GM12878 (cell line): ENCODE measurements around the gene CSF3. TPM values are rescaled to one million over a fixed set of nuclear protein-coding genes. Genes with fewer than 3 reads are reported as not detected.

Experiments
- ATAC-seq: fragments of 200-7000 bp; cut with Tn5 transposase; 3 replicates; pipeline ENCODE4 v1.9.1; 2020; ENCODE audit warnings: mild to moderate bottlenecking, moderate library complexity
- BruUV-seq: library from RNA; stranded (reverse); fragments of 400-500 nt; replicated peaks from 2 replicates; lab custom pipeline; 2021; lab: Mats Ljungman, UMichigan
- CTCF ChIA-PET: fragments of 300-600 bp; sonication (Branson Sonifier 250); formaldehyde crosslinking; extraction: SDS; loops from one replicate; lab custom pipeline; 2021; ENCODE audit warnings: inconsistent platforms; lab: Yijun Ruan, JAX
- POLR2A ChIA-PET: fragments of 350-600 bp; formaldehyde crosslinking; extraction: SDS; loops from one replicate; lab custom pipeline; 2021; ENCODE audit warnings: inconsistent platforms; lab: Charles Lee
- RAD21 ChIA-PET: fragments of 300-600 bp; sonication (Branson Sonifier 250); formaldehyde crosslinking; loops from one replicate; lab custom pipeline; 2023; ENCODE audit warnings: antibody characterized with exemption; ENCODE audit not compliant: unreplicated experiment; lab: Charles Lee
- SMC1A ChIA-PET: fragments of 300-600 bp; sonication (Branson Sonifier 250); formaldehyde crosslinking; loops from one replicate; lab custom pipeline; 2023; ENCODE audit not compliant: unreplicated experiment, uncharacterized antibody; lab: Charles Lee
- DNase-seq: peaks from one replicate; pipeline ENCODE4 v3.0.0-alpha.2; 2011; ENCODE audit warnings: low read depth, low spot score
- FAIRE-seq: peaks from 3 replicates; lab custom pipeline; 2011; peaks lifted over from hg19 to GRCh38; lab: Jason Lieb, UNC
- H2AFZ ChIP-seq: 2 replicates; pipeline ENCODE4 v1.6.0; 2011; ENCODE audit warnings: low read depth, low read length, control low read depth; ENCODE audit not compliant: control insufficient read depth
- H3K27ac ChIP-seq: 2 replicates; pipeline ENCODE4 v1.5.1; 2011; ENCODE audit warnings: control low read depth; ENCODE audit not compliant: control insufficient read depth, insufficient read depth
- H3K27me3 ChIP-seq, 2 experiments: replicated peaks in 1 of 2; 2 replicates each; pipeline versions ENCODE4 v1.6.0 to v1.6.1; 2011; ENCODE audit warnings: low read length in 1 of 2; ENCODE audit not compliant: control insufficient read depth in 2 of 2, insufficient read depth in 2 of 2
- H3K36me3 ChIP-seq, 2 experiments: 2 replicates each; pipeline ENCODE4 v1.5.1; 2011; ENCODE audit warnings: low read length in 1 of 2; ENCODE audit not compliant: control insufficient read depth in 2 of 2, insufficient read depth in 2 of 2
- H3K4me1 ChIP-seq: 2 replicates; pipeline ENCODE4 v1.6.1; 2011; ENCODE audit warnings: mild to moderate bottlenecking, low read length, moderate library complexity, mixed read lengths; ENCODE audit not compliant: control insufficient read depth, insufficient read depth
- H3K4me2 ChIP-seq: 2 replicates; pipeline ENCODE4 v1.6.0; 2011; ENCODE audit warnings: control low read depth; ENCODE audit not compliant: control insufficient read depth, insufficient read depth
- H3K4me3 ChIP-seq: fragments of 200-600 bp; sonication (generic); 2 replicates; pipeline ENCODE4 v1.5.1; 2016
- H3K79me2 ChIP-seq: 2 replicates; pipeline ENCODE4 v1.6.0; 2011; ENCODE audit warnings: low read length; ENCODE audit not compliant: control insufficient read depth, insufficient read depth
- H3K9ac ChIP-seq: 2 replicates; pipeline ENCODE4 v1.8.0; 2011; ENCODE audit warnings: low read length, control low read depth, mixed read lengths; ENCODE audit not compliant: control insufficient read depth, insufficient read depth
- H3K9me3 ChIP-seq: replicated peaks from 3 replicates; pipeline ENCODE4 v1.5.1; 2011; ENCODE audit warnings: mild to moderate bottlenecking, low read length; ENCODE audit not compliant: control insufficient read depth, insufficient read depth
- H4K20me1 ChIP-seq: 2 replicates; pipeline ENCODE4 v1.6.0; 2011; ENCODE audit not compliant: control insufficient read depth, insufficient read depth
- EGR1 ChIP-seq, 2 experiments: IDR thresholded peaks; 1 replicate in 1 of 2; 2 replicates in 1 of 2; pipeline ENCODE4 v1.6.1; 2011 to 2012; ENCODE audit warnings: low read depth in 2 of 2, low read length in 2 of 2, borderline replicate concordance in 1 of 2, mild to moderate bottlenecking in 1 of 2, moderate library complexity in 1 of 2
- HDGF ChIP-seq: fragments of 450-650 bp; IDR thresholded peaks from 2 replicates; pipeline ENCODE4 v1.6.1; 2016; ENCODE audit warnings: antibody characterized with exemption
- MXI1 ChIP-seq: fragments of 150-350 bp; IDR thresholded peaks from 2 replicates; pipeline ENCODE4 v1.6.1; 2011; ENCODE audit warnings: low read depth, mild to moderate bottlenecking, inconsistent platforms, low read length, improper control_type of control experiment
- STAT1 ChIP-seq: fragments of 450-650 bp; conservative IDR thresholded peaks from 2 replicates; pipeline ENCODE4 v1.6.1; 2014; ENCODE audit warnings: antibody characterized with exemption, mild to moderate bottlenecking
- WGBS: methylation state at CpG from one replicate; pipeline ENCODE4 v1.1.6; 2016; ENCODE audit warnings: low lambda C conversion rate; ENCODE audit not compliant: insufficient replicate concordance, insufficient coverage; ENCODE audit errors: missing lambda C conversion rate; 5-methylcytosine and 5-hydroxymethylcytosine counted together
- in situ Hi-C: fragments of 300-500 bp; cut with MboI; formaldehyde crosslinking; loops from 9 replicates; pipeline ENCODE4 v1.14.3; 2018; ENCODE audit warnings: mixed read lengths
- intact Hi-C: fragments of 100-400 bp; cut with micrococcal nuclease; formaldehyde crosslinking; loops from one replicate; pipeline ENCODE4 v1.14.2; 2022; ENCODE audit not compliant: unreplicated experiment
- polyA plus RNA-seq, 11 experiments: library from polyadenylated mRNA; depleted of rRNA in 4 of 11; unstranded in 6 of 11; stranded (reverse) in 5 of 11; fragments of >200 nt; fragmentation: Nextera tagmentation in 4 of 11; fragmentation: Illumina TruSeq in 1 of 11; extraction: Ambion mirVana in 4 of 11; extraction: Trizol in 1 of 11; gene quantifications; 1 replicate in 1 of 11; 2 replicates in 10 of 11; pipeline versions ENCODE4 v1.2.1 to v1.2.3, GENCODE V29; 2011 to 2016; ENCODE audit warnings: inconsistent platforms in 2 of 11, missing spikeins in 2 of 11, low read depth in 1 of 11
- total RNA-seq, 4 experiments: library from RNA; depleted of rRNA in 3 of 4; stranded (reverse); fragments of >200 nt in 3 of 4; fragmentation: Illumina TruSeq in 1 of 4; extraction: Trizol in 1 of 4; gene quantifications; 2 replicates each; pipeline versions ENCODE4 v1.2.1 to v1.2.3, GENCODE V29; 2013 to 2021
- TF ChIP-seq, protein P1 (sequence below), 3 experiments: IDR thresholded peaks in 2 of 3; conservative IDR thresholded peaks in 1 of 3; 2 replicates each; pipeline ENCODE4 v1.5.1; 2011; ENCODE audit warnings: low read depth in 3 of 3, low read length in 3 of 3, mild to moderate bottlenecking in 3 of 3, control low read depth in 2 of 3, moderate library complexity in 2 of 3, inconsistent platforms in 1 of 3, mixed read lengths in 1 of 3; ENCODE audit not compliant: control insufficient read depth in 2 of 3, insufficient read depth in 1 of 3; ENCODE audit errors: extremely low read depth in 1 of 3
- TF ChIP-seq, protein P2 (sequence below): fragments of 450-650 bp; IDR thresholded peaks from 2 replicates; pipeline ENCODE4 v1.6.1; 2017; ENCODE audit warnings: low read depth, mild to moderate bottlenecking, moderate library complexity

The CSF3 gene
- total and polyA plus RNA-seq, 10 of the 15 experiments (the other 5 are each of a cell fraction or from before 2014, with no cell fraction given) = 0.09 to 0.28 (median 0.12) TPM; not detected in 5

DNA sequence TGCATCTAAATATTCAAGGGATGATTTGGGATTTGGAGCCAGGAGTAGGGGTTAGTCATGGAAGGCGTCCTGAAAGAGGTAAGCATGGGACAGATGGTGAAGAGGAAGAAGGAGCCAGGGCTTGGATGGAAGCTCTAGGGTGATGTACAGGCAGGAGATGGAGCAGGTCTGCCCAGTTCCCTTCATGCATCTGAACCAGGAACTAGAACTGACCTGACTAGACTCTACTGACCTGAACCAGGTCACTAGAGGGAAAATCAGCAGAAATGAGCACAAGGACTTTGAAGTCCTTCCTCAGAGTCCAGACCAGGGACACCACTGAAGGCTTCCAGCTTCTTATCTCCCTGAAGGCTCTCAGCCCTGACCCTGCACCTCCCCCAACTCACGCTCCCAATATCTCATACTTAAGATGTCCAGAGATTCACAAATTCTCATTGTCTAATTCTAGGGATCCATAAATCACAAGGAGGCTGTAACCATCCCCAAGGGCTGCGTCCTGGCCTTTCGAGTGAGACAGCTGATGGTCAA lies 44.1 kb upstream of the CSF3 start:
- BruUV-seq = no TSS peak
- H3K9me3 ChIP-seq = no peaks in the 10 kb centered on the region
- 35% methylated on average over 4 of the region's 4 CpGs for WGBS
- H3K27me3 ChIP-seq = peaks cover 0 to 4% of the 10 kb centered on the region in 2 experiments; a peak in 2 of 4 replicates
- ATAC-seq = no peak
- no peak overlapping the region for H3K4me2 ChIP-seq
- no peaks in the 10 kb centered on the region for H3K4me1 ChIP-seq
- ChIA-PET RAD21 (no interaction called here), POLR2A (no interaction called here), SMC1A (no interaction called here), CTCF (no interaction called here)
- no peaks in the 10 kb centered on the region for H3K79me2 ChIP-seq
- in situ Hi-C loops (no loop called here), intact Hi-C loops (no loop called here)
- H4K20me1 ChIP-seq = no peaks in the 10 kb centered on the region
- no peaks in the 10 kb centered on the region for H3K36me3 ChIP-seq
- FAIRE-seq = no peak
- H3K9ac ChIP-seq = no peak overlapping the region
- no peak overlapping the region for H3K4me3 ChIP-seq
- TF ChIP-seq HDGF (no peak), EGR1 (IDR thresholded peaks at IDR 0.05; ENCODE audit: borderline replicate concordance in 1 of 2, low read depth in 2 of 2, low read length in 2 of 2) (no peak), STAT1 (no peak), MXI1 (no peak)
- TF ChIP-seq, protein P1, sequence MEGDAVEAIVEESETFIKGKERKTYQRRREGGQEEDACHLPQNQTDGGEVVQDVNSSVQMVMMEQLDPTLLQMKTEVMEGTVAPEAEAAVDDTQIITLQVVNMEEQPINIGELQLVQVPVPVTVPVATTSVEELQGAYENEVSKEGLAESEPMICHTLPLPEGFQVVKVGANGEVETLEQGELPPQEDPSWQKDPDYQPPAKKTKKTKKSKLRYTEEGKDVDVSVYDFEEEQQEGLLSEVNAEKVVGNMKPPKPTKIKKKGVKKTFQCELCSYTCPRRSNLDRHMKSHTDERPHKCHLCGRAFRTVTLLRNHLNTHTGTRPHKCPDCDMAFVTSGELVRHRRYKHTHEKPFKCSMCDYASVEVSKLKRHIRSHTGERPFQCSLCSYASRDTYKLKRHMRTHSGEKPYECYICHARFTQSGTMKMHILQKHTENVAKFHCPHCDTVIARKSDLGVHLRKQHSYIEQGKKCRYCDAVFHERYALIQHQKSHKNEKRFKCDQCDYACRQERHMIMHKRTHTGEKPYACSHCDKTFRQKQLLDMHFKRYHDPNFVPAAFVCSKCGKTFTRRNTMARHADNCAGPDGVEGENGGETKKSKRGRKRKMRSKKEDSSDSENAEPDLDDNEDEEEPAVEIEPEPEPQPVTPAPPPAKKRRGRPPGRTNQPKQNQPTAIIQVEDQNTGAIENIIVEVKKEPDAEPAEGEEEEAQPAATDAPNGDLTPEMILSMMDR (IDR thresholded peaks at IDR 0.05 in 2 of 3, conservative IDR thresholded peaks at IDR 0.05 in 1 of 3; ENCODE audit: control insufficient read depth in 2 of 3, extremely low read depth in 1 of 3, insufficient read depth in 1 of 3, low read depth in 3 of 3, low read length in 3 of 3) = no peak
- TF ChIP-seq, protein P2, sequence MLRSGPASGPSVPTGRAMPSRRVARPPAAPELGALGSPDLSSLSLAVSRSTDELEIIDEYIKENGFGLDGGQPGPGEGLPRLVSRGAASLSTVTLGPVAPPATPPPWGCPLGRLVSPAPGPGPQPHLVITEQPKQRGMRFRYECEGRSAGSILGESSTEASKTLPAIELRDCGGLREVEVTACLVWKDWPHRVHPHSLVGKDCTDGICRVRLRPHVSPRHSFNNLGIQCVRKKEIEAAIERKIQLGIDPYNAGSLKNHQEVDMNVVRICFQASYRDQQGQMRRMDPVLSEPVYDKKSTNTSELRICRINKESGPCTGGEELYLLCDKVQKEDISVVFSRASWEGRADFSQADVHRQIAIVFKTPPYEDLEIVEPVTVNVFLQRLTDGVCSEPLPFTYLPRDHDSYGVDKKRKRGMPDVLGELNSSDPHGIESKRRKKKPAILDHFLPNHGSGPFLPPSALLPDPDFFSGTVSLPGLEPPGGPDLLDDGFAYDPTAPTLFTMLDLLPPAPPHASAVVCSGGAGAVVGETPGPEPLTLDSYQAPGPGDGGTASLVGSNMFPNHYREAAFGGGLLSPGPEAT = no peak
- no peak overlapping the region for H3K27ac ChIP-seq
- no peak overlapping the region for H2AFZ ChIP-seq
- DNase-seq = no peak
